GM18867 (cell line): ENCODE results near the gene SLC44A5.

Experiments
- ATAC-seq: cut with Tn5 transposase; IDR thresholded peaks from one replicate; pipeline ENCODE4 v1.9.1; 2021; ENCODE audit warnings: mild to moderate bottlenecking, moderate library complexity; ENCODE audit not compliant: unreplicated experiment

The SLC44A5 gene

DNA sequence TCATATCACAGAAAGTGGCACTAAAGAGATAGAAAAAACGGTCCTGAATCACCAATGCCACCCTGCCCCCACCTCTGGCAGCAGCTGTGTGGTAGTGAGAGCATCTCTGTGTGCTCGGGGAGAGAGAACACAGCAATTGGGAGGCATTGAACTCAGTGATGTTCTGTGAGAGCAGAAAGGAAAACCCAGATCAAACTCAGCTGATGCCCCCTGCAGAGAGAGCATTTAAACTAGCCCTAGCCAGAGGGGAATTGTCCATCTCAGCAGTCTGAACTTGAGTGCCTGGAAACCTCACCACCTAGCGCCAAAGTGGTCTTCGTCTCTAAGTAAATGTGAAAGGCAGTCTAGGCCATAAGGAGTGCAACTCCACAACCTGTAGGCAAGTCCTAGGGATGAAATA lies 21.3 kb downstream of the SLC44A5 start:
- no peak for ATAC-seq

DNA sequence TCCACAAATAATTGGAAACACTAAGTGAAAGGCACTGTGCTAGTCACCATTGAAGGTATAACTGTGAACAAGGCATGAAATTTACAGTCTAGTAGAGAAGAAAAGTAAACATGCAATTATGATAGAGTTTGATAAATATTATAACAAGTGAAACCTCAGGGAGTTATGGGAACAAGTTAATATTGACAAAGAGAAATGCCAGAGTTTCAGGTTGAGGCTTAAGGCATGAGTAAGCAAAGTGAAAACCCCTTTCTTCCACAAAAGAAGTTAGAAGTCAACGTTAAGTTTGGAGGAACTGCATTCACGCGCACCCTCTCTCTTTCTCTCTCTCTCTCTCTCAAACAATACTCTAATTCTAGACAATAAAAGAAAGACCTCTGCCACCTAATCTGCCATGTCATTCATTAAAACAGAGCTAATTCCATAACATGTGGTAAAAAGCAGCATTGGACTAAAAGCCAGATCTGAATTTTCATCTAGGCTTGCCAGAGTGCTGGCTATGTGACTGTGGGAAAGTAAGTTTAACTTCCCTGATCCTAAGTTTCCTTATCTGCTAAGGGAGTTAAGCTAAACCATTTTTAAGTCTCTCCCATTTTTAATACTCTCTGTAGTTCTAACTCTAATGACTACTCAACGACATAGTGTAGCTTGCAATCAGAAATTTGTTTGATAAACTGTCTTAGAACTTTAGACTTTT lies 22.0 kb downstream of the SLC44A5 start:
- ATAC-seq: no peak

DNA sequence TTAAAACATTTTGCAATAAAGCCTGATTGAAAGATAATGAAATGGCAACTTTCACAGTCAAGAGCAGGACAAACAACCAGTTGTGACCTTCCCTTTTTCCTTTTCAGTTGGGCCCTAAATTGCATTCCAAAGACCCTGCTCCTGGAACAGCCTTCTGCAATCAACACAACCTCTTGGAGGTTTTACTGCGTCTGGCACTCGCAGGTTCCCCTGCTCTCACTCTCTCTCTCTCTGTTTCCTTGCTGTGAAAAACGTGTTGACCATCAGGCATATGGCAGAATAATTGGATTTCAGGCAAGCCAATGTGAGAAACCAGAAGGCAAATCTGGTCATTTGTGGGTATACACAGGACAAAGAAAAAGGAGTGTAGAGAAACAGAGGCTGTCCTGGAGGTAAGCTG lies 23.2 kb downstream of the SLC44A5 start:
- ATAC-seq: no peak

DNA sequence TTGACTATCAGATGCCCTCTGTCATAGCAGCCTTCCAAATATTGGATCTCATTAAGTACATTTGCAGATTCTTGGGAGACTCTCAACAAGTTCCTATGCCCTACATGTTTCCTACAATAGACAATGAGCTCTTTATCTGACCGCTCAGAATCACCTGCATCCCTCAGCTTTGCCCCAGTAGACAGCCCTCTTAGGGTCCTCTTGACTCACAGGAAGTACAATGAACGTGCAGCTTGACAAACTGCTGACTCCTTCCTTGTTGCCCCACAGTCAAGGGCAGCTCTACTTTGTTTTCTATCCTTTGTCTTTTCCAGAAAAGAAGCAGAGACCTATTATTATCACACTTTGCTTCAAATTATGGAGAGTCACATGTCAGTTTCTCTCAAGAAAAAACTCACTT lies 27.6 kb downstream of the SLC44A5 start:
- ATAC-seq: no peak

DNA sequence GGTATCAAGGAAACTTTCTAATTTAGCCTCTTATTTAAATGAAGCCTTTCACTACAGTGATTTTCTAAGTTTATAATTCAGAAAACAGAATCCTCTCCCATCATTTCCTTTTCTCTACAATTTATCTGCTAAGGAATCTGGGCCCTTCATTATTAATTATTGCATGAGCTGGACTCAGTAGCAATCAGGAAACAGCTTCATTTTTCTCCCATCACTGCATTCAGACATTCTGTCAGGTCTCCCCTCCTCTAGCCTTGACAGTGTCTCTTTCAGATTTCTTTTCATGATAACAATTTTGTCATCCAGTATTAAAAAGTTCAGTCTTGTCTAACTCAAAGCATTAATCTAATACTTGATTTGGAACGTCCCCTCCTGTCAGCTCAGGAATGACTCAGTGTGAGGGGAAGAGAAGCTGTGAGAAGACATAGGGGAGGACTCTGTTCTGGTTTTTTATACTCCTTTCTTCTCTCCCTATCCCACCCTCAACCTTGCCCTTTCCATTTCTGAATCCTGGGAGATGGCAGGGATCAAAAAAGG lies 28.1 kb downstream of the SLC44A5 start:
- no peak for ATAC-seq

DNA sequence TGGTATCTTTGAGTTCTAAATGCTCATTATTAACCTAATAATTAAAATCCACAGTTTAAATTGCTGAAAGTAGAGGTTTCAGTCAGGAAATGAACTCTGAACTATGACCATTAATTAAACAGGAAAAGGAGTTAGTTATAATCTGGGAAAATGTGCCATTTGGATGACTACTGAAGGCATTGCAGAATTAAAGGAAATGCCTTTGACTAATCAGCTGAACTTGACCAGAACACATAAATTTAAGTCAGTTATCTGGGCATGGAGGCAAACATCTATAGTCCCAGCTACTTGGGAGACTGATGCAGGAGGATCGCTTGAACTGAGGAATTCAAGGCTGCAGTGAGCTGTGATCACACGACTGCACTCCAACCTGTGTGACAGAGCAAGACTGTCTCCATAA lies 31.9 kb downstream of the SLC44A5 start:
- no peak for ATAC-seq

DNA sequence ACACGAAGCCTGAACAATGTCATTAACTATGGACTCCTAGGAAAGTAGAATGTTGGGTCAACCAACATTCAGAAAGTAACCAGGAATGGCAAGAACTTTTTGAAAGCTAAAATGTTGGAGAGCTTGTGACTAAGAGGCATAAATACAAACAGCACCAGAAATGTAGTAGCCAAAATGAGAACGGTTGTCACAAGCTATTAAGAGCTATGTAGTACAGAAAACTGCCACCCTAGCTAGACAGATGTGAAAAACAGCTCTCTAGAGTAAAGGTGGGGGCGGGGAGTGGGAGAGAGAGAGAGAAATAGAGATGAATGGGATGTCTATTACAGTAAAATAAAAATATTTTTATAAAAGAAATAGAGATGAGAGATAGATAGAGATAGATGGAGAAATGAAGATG lies 35.1 kb downstream of the SLC44A5 start:
- no peak for ATAC-seq

DNA sequence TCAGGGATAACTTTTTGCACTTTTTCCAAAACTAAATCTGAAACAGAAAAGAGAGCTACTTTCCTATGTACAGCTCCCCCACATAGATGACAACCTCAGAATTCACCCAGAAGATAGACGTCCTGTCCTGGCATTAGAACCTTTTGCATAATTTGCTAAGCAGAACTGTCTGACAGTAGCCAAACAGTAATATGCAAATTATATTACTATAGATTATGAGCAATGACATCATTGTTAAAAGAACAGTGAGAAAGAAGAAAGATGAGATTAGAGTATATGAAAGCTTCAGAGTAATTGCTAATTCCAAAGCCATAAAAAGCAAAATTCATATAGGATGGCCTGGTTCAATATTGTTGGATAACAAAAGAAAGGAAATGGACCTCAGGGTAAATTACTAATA lies 43.7 kb downstream of the SLC44A5 start:
- ATAC-seq: no peak

DNA sequence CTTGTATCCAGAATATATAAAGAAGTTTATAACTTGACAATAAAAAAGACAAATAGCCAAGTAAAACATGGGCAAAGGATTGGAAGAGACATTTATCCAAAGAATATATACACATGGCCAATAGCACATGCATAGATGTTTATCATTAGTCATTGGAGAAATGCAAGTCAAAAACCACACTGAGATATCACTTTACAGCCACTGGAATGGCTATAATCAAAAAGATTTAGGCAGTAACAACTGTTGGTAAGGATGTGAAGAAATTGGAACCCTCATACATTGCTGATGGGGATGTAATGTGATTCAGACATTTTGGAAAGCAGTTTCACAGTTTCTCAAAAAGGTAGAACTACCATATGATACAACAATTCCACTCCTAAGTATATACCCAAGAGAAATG lies 51.1 kb downstream of the SLC44A5 start:
- ATAC-seq: no peak

DNA sequence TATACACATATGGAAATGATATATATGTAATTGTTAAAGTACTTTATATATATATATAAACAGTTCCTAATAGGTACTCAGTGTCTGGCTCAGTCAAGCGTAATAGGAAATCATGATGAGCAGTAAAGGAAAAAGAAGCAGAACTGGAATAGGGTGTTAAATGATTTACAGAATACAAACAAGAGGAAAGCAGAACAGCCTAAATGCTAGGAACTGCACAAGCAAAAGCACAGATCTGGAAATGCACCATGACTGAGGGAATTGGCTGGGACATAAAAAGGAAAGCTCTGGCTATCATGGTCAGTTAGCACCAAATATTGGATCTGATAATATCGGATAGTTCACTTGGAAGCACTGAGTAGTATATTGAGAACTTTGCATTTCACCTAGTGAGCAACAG lies 51.8 kb downstream of the SLC44A5 start:
- ATAC-seq: no peak

DNA sequence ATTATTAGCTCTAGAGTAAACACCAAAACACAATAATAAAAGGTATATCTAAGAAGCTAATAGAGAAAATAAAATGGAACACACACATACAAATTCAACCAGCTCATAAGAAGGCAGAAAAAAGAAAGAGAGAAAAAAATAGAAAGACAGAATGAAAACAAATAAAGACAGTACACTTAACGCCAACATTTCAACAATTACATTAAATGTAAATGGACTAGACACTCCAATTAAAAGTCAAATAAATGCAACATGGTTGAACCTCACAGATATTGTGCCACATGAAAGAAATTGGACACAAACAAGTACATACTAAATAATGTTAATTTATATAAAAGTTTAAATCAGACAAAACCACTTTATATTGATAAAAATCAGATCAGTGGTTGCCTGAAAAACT lies 56.0 kb downstream of the SLC44A5 start:
- ATAC-seq: no peak

DNA sequence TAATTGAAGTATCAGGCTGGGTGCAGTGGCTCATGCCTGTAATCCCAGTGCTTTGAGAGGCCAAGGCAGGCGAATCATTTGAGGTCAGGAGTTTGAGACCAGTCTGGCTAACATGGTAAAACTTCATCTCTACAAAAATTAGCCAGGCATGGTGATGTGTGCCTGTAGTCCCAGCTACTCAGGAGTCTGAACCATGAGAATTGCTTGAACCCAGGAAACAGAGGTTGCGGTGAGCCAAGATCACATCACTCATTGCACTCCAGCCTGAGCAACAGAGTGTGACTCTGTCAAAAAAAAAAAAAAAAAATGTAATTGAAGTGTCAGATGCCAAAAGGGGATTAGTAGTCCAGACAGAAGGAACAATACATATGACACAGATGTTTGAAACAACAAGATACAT lies 56.7 kb downstream of the SLC44A5 start:
- ATAC-seq: no peak

DNA sequence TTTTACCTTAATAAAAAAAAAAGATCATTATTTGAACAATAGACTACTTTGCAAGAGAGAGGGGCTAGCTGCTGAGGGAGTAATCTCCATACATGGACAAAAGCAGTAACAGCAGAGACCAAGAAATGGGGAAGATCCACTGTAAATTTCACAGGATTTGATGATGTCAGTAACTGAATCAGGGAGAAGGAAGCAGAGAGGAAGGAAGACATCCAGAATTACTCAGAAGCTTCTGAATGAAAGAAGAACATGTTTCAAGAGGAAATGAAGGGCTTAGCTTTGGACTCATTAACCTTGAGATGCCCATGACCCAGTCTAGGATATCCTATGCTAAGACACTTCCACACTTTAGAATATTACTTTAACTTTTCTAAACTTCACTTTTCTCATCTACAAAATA lies 60.4 kb downstream of the SLC44A5 start:
- no peak for ATAC-seq

DNA sequence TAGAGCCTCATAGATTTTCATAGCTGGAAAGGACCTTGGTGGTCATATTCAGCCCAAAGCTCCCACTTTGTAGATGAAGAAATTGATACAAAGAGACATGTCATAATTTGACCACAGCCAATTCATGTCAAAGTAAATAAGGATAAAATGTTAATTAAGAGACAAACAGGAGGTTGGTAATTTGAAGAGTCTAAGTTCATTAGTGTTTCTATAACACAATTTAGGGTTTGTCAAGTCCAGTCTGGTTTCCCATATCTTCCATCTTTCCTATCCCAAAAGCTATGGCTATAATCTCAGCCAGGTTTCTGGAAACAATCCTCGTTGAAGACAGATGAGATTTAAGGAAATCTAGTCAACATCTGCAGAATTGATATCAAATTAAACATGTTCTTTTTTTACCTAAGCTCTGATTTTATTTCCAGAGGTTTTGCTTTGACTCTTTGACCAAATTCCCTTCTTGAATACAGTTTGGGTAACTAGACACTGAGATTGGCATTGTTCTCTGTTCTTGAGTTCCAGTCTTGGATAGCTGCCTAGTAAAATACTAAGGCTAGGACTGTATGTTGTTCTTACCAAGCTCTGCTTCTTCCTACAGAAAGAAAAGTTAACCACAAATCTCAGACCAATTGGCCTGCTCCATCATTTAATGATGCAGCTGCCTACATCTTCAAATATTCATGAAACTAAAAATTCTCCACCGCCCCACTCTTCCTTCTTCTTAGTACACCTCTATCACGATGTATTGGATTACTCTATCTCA lies 62.0 kb downstream of the SLC44A5 start:
- ATAC-seq: no peak

DNA sequence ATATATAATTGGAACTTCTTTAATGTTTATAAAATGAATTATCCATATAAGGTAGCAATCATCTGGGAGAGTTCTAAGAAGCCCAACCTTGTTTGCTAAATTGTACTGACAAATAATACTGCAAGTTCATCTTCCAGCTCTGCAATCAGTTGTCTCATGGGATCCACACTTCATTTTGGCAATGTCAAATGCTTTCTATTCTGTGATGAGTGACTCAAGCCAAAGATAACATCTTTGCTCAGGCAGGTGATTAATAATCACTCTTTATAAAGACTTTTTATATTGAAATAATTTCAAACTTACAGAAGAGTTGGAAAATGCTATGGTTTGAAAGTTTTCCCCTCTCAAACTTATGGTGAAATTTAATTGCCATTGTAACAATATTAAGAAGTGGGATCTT lies 67.2 kb downstream of the SLC44A5 start:
- no peak for ATAC-seq

DNA sequence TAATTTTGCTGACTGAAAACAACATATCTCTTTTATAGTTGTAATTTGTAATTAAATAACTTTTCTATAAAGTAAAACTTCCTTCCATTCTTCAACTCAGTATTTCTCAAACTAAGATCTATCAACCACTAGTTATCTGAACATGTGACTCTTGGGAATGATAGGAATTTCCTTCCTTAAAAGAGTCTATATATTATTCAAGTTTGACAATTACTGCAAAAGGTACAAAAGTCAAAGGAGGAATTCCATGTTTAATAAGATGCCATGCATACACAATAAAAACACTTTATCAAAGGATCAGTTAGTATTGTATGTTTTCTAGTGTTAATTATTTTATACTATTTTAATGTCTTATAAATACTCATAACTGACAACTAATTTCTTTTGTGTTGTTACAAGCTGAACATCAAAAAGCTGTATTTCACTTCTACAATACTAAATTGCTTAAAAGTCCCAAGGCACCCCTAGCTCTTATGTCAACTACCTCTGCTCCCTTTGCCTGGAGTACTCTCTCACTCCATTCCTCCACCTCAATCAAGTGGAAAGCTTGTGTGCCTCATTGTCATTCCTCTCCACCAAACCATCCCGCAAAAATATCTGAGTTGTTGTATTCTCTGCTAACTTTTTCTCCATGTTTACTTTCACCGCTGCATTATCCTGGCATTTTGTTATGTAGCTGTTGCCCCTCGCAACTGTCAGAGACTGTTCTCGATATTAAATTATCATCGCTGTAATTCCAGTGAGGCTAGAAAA lies 67.9 kb downstream of the SLC44A5 start:
- no peak for ATAC-seq

DNA sequence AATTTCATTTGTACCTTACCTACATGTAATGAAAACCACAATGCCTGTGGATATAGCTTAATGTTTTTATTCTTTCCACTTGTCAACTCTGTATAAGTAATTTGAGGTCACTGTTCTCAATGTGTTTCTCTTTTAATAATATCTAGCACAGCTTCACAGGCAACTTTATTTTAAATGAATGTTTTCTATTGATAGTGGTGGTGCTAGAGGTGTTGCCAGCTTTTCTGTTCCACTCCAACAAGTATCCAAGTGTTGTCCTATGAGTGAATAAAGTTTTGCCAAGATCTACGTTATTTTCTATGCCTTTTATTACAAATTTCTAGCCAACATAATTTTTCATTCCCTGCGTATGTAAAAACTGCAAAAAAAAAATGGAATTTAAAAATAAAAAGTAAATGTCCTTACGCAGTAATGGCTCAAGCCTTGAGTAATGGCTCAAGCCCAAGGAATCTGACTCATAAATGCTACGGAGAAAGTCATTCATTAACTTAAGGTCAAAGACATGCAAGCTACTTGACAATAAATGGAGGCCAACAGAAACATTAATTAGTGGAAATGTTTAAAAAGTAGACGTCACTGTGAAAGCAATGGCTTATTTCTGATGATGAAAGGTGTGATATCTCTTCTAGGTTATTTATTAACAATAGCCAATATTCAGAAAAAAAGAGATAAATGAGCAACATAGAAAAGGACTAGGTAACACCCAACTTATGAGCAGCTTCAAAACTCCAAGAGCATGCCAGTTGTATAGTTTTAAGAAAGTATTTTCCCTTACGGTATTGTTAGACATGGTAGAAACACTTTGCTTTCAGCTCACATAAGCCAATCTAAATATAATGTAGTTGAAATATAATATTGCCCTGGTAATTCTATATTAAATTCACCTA lies 71.4 kb downstream of the SLC44A5 start:
- no peak for ATAC-seq

DNA sequence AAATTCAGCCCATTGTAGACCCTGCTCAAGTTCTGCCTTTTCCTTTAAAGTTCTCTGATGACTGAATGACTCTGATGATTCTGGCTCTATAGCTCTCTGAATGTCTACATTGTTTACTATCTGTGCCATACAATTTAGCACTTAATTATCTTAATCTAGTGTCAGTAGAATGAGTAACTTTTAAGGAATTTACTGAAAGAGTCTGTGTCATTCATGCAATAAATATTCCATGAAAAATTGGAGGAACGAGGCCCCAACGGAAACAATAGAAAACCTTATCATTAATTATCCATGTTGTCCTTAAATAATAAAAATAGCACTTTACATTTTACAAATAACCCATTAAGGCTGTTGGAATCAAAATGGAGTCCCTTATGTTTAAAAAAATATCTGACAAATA lies 77.8 kb downstream of the SLC44A5 start:
- ATAC-seq: no peak

DNA sequence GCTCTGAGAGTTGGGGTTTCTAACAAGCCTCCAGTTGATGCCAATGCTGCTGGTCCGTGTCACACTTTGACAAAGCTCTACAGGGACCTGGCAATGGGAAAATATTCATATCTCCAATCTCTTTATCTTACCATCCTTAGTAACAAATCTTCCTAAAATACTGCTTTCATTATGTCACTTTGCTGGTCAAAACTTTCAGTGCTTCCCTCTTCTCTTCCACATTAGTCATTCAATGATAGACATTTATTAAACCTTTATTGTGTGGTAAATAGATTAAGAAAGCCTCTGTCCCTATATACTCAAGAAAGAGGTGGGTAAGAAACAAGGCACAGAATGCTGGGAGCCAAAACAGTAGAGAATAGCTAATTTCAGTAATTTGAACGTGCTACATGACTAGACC lies 79.3 kb downstream of the SLC44A5 start:
- ATAC-seq: no peak

DNA sequence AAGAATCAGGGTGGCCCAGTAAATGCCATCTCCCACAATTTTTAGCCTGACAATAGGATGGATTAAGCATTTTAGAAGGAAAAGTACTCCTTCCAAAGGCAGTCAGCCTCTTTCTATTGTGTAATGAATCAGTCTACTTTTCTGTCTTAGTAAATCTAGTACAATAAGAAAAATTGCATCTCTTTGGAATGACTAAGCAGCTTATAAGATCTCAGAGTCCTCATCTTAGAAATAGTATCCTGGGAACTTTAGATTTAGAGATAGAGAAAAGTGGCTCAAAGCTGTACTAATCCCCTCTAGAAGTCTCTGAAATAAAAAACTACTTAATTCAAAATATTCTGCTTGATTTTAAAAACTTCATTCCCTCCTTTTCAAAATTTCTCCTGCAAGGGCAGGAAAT lies 81.4 kb downstream of the SLC44A5 start:
- ATAC-seq: no peak

DNA sequence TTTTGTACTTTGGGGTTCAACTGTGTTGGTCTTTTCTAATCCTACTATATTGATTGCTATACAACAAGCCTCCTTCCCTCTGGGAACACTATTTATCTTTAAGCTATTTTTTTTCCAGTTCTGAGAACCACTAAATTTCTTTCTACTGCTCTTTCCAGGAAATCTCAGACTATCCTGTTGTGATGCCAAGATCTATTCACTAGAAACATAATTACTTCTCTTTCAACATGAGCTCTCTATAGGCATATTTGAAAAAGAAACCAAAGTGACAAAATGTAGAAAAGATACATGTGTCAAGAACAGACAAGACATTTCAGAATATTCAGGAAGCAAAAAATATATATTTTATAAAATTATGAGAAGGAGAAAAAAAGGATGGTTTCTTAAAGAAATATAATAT lies 82.9 kb downstream of the SLC44A5 start:
- no peak for ATAC-seq
